Transverse colon (tissue), 4 donors: Measurements from ENCODE around the gene PADI6. TPM values are rescaled to one million over a fixed set of nuclear protein-coding genes. Genes with fewer than 3 reads are reported as not detected.

Experiments
- DNase-seq: peaks from one replicate; pipeline ENCODE4 v3.0.0-alpha.2; 2019
- H3K27ac ChIP-seq, 4 donors: fragments of 200-600 bp; sonication (generic); 2 replicates each; pipeline ENCODE4 v1.5.1; 2016 to 2018; ENCODE audit warnings: inconsistent platforms in 4 of 4
- H3K27me3 ChIP-seq: fragments of 200-600 bp; sonication (generic); 2 replicates; pipeline ENCODE4 v1.5.1; 2017; ENCODE audit warnings: inconsistent platforms
- H3K36me3 ChIP-seq, 4 donors: fragments of 200-600 bp; sonication (generic); 2 replicates each; pipeline ENCODE4 v1.5.1; 2017 to 2019; ENCODE audit warnings: inconsistent platforms in 4 of 4
- H3K4me1 ChIP-seq, 4 donors: fragments of 200-600 bp; sonication (generic); 2 replicates each; pipeline ENCODE4 v1.5.1; 2017 to 2020; ENCODE audit warnings: inconsistent platforms in 4 of 4
- H3K4me3 ChIP-seq, 4 donors: fragments of 200-600 bp; sonication (generic); 1 replicate in 1 of 4; 2 replicates in 3 of 4; pipeline versions ENCODE4 v1.5.1 to v1.6.1; 2017 to 2019; ENCODE audit warnings: inconsistent platforms in 4 of 4
- H3K9me3 ChIP-seq, 2 donors: fragments of 200-600 bp; sonication (generic); 2 replicates each; pipeline ENCODE4 v1.5.1; 2017 to 2019; ENCODE audit warnings: inconsistent platforms in 2 of 2
- EP300 ChIP-seq: sonication (generic); formaldehyde crosslinking; IDR thresholded peaks from one replicate; pipeline ENCODE4 v1.6.1; 2017; ENCODE audit warnings: antibody characterized with exemption, low read depth
- POLR2A ChIP-seq: fragments of 450-650 bp; IDR thresholded peaks from one replicate; pipeline ENCODE4 v1.6.1; 2016; ENCODE audit warnings: antibody characterized with exemption, mild to moderate bottlenecking, moderate library complexity
- POLR2AphosphoS5 ChIP-seq, 3 donors: sonication (generic); formaldehyde crosslinking; IDR thresholded peaks; one replicate each; pipeline ENCODE4 v1.6.1; 2016; ENCODE audit warnings: antibody characterized with exemption in 3 of 3
- WGBS, 2 donors: methylation state at CpG; one replicate each; pipeline ENCODE4 v1.1.5; 2018; ENCODE audit warnings: low coverage in 1 of 2; 5-methylcytosine and 5-hydroxymethylcytosine counted together
- in situ Hi-C, 4 donors: fragments of 200-750 bp; cut with MboI; loops; one replicate each; pipeline versions ENCODE4 v1.15.0 to v1.15.1; 2017; ENCODE audit warnings: low sequenced_read_pairs in 3 of 4, low pct_ligation_motif_present in 1 of 4, low pct_unique_long_range_greater_than_20kb in 1 of 4
- intact Hi-C: fragments of 100-400 bp; cut with DNase I; formaldehyde crosslinking; loops from one replicate; pipeline ENCODE4 v1.15.1; 2023; ENCODE audit warnings: low total_unique reads
- total RNA-seq, 4 donors: library from RNA; depleted of rRNA; stranded (reverse); fragments of >200 nt; gene quantifications; one replicate each; pipeline ENCODE4 v1.1.0, GENCODE V29; 2016
- TF ChIP-seq, protein P1 (sequence below), 5 experiments: fragments of 200-600 bp in 3 of 5; fragments of 450-650 bp in 2 of 5; sonication (generic) in 3 of 5; IDR thresholded peaks; 1 replicate in 2 of 5; 2 replicates in 3 of 5; pipeline ENCODE4 v1.5.1; 2016 to 2017; ENCODE audit warnings: antibody characterized with exemption in 5 of 5, inconsistent platforms in 3 of 5, mild to moderate bottlenecking in 2 of 5, moderate library complexity in 1 of 5

The PADI6 gene
- total RNA-seq: not detected

DNA sequence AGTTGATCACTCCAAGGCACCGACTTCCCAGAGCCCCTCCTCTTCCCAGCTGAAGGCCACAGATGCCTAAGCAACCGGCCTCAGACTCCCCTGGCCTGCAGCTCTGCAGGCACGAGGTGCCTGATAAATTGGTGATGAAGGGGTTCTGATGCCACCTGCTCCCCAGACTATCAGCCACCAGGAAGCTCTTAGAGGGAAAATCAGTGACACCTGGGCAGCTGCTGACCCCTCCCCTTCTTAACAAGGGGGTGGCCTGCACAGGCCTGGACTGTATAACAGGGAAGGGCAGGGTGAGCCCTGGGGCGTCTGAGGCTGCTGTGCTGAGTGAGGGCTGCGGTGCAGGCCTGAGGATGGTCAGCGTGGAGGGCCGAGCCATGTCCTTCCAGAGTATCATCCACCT is at the start of gene PADI6:
PADI6 (plus strand) TSS at position 301 of the 400 bp plus-strand sequence; CDS start at position 351, 50 bp downstream.
- no peak for TF ChIP-seq EP300
- TF ChIP-seq, protein P1, sequence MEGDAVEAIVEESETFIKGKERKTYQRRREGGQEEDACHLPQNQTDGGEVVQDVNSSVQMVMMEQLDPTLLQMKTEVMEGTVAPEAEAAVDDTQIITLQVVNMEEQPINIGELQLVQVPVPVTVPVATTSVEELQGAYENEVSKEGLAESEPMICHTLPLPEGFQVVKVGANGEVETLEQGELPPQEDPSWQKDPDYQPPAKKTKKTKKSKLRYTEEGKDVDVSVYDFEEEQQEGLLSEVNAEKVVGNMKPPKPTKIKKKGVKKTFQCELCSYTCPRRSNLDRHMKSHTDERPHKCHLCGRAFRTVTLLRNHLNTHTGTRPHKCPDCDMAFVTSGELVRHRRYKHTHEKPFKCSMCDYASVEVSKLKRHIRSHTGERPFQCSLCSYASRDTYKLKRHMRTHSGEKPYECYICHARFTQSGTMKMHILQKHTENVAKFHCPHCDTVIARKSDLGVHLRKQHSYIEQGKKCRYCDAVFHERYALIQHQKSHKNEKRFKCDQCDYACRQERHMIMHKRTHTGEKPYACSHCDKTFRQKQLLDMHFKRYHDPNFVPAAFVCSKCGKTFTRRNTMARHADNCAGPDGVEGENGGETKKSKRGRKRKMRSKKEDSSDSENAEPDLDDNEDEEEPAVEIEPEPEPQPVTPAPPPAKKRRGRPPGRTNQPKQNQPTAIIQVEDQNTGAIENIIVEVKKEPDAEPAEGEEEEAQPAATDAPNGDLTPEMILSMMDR (IDR thresholded peaks at IDR 0.05): no peak
- no peak for TF ChIP-seq POLR2AphosphoS5 (IDR thresholded peaks at IDR 0.05)
- in situ Hi-C loops: no loop called here
- no peak for DNase-seq
- Histone ChIP-seq H3K27ac (no peak within 1 kb of the TSS), H3K4me3 (no peak within 1 kb of the TSS), H3K9me3 (no peaks in the 10 kb centered on the region), H3K27me3 (peaks cover 7% of the 10 kb centered on the region), H3K36me3 (no peaks in the 10 kb centered on the region), H3K4me1 (no peaks in the 10 kb centered on the region)
- 60% methylated on average over 7 of the region's 7 CpGs; no CpG with 5 or more reads in 1 of the 2 donors for WGBS, 2 donors
- intact Hi-C loops: no loop called here

DNA sequence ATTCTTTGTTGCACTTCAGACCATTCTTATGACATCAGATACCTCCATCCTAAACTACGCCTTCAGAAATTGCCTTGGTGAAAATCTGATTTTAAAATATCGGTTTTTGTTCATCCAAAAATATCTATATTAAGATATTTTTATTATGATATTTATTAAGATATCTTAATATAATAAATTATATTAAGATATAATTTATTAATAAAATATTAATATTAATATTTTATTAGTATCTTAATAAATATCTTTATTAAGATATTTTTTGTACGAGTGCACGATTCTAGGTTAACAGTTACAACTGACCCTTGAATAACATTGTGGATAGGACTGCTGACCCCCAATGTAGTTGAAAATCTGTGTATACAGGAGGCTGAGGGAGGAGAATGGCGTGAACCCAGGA is 43.1 kb upstream of the PADI6 start:
- H3K9me3 ChIP-seq: no peaks in the 10 kb centered on the region
- H3K4me3 ChIP-seq: no peak overlapping the region
- in situ Hi-C loops (no loop called here), intact Hi-C loops (no loop called here)
- WGBS, 2 donors: 68 to 78% methylated on average over 5 of the region's 5 CpGs
- TF ChIP-seq POLR2A (no peak), EP300 (no peak), POLR2AphosphoS5 (IDR thresholded peaks at IDR 0.05) (no peak)
- TF ChIP-seq, protein P1 (IDR thresholded peaks at IDR 0.05): no peak
- H3K27ac ChIP-seq: no peak overlapping the region
- H3K36me3 ChIP-seq: no peaks in the 10 kb centered on the region
- H3K4me1 ChIP-seq: no peaks in the 10 kb centered on the region
- DNase-seq: no peak
- peaks cover 9% of the 10 kb centered on the region for H3K27me3 ChIP-seq

DNA sequence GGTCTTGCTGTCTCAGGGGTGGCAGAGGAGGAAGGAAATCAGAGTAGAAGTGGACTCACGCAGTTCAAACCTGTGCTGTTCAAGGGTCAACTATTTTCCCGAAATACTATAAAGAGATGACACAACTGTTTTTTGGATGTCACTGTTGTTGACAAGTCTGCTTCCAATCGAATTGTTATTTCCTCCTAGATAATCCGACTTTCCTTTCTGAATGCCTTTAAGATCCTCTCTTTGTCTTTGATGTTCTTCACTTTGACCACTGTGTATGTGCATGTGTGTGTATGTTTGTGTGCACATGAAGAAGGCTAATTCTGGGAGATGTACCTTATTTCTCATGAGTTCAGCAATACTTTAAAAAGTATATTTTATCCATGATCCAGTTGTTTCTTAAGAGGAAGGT is 42.4 kb upstream of the PADI6 start:
- no peak for DNase-seq
- H3K4me3 ChIP-seq: no peak overlapping the region
- H3K4me1 ChIP-seq: no peaks in the 10 kb centered on the region
- peaks cover 9% of the 10 kb centered on the region for H3K27me3 ChIP-seq
- H3K36me3 ChIP-seq: no peaks in the 10 kb centered on the region
- no peaks in the 10 kb centered on the region for H3K9me3 ChIP-seq
- in situ Hi-C loops (loop anchor here in 3 of 4 donors (10.0 kb wide), 2 partner anchors 205 to 265 kb away; no protein-coding TSS in a partner anchor), intact Hi-C loops (no loop called here)
- 75 to 77% methylated on average over 3 to 4 of the region's 4 CpGs for WGBS, 2 donors
- no peak for TF ChIP-seq POLR2A
- TF ChIP-seq POLR2AphosphoS5 (IDR thresholded peaks at IDR 0.05): no peak
- TF ChIP-seq, protein P1 (IDR thresholded peaks at IDR 0.05): no peak
- no peak for TF ChIP-seq EP300
- no peak overlapping the region for H3K27ac ChIP-seq

DNA sequence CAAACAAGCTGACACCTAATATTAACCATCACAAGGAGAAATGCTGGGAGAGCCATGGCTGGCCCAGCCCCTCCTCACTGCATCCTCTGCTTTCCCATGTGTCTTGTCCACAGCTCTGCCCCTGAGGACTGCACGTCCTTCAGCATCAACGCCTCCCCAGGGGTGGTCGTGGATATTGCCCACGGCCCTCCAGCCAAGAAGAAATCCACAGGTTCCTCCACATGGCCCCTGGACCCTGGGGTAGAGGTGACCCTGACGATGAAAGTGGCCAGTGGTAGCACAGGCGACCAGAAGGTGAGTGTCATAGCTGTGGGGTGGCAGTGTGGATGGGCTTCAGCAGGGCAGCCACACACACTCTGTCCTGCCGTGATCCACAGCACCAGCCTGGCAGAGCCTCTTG is 41.1 kb upstream of the PADI6 start:
- intact Hi-C loops: no loop called here
- TF ChIP-seq, protein P1 (IDR thresholded peaks at IDR 0.05): no peak
- TF ChIP-seq EP300 (no peak), POLR2A (no peak), POLR2AphosphoS5 (IDR thresholded peaks at IDR 0.05) (no peak)

More for the DNA sequence above, 41.1 kb upstream of the PADI6 start:
- no peak for DNase-seq
- Histone ChIP-seq H3K4me3 (no peak overlapping the region), H3K9me3 (no peaks in the 10 kb centered on the region), H3K36me3 (no peaks in the 10 kb centered on the region), H3K4me1 (no peaks in the 10 kb centered on the region), H3K27me3 (peaks cover 16% of the 10 kb centered on the region), H3K27ac (no peak overlapping the region)
- WGBS, 2 donors: 60 to 72% methylated on average over 2 to 7 of the region's 7 CpGs
- in situ Hi-C loops: loop anchor here in 3 of 4 donors (10.0 kb wide), 2 partner anchors 206 to 266 kb away; no protein-coding TSS in a partner anchor
